Panc1 (cell line): ENCODE data around the gene TMEM141. TPM values are rescaled to one million over a fixed set of nuclear protein-coding genes. Genes with fewer than 3 reads are reported as not detected.

Experiments
- ATAC-seq: fragments of 200-7000 bp; cut with Tn5 transposase; 2 replicates; pipeline ENCODE4 v1.9.1; 2020; ENCODE audit warnings: mild to moderate bottlenecking, moderate library complexity
- BruUV-seq: library from RNA; stranded (reverse); fragments of 400-500 nt; replicated peaks from 2 replicates; lab custom pipeline; 2021; lab: Mats Ljungman, UMichigan
- CTCF ChIA-PET: fragments of 300-600 bp; sonication (Branson Sonifier 250); formaldehyde crosslinking; loops from one replicate; lab custom pipeline; 2022; ENCODE audit warnings: antibody characterized with exemption; lab: Charles Lee
- POLR2A ChIA-PET: fragments of 300-600 bp; sonication (Branson Sonifier 250); formaldehyde crosslinking; loops from one replicate; lab custom pipeline; 2022; ENCODE audit warnings: antibody characterized with exemption; lab: Charles Lee
- DNase-seq: peaks from one replicate; pipeline ENCODE4 v3.0.0-alpha.2; 2010; ENCODE audit warnings: low read depth, low spot score
- H3K27ac ChIP-seq: 2 replicates; pipeline ENCODE4 v1.5.1; 2011; ENCODE audit warnings: mild to moderate bottlenecking, low read length, inconsistent platforms
- H3K27me3 ChIP-seq: fragments of 200-500 bp; sonication (Bioruptor generic); 2 replicates; pipeline ENCODE4 v1.6.0; 2014; ENCODE audit warnings: low read length, inconsistent platforms; ENCODE audit not compliant: control insufficient read depth, insufficient read depth
- H3K36me3 ChIP-seq: fragments of 200-500 bp; sonication (Bioruptor generic); 2 replicates; pipeline ENCODE4 v1.5.1; 2014; ENCODE audit warnings: inconsistent platforms, mild to moderate bottlenecking, low read length, moderate library complexity; ENCODE audit not compliant: control insufficient read depth, insufficient read depth
- H3K4me1 ChIP-seq: 2 replicates; pipeline ENCODE4 v1.5.1; 2011; ENCODE audit warnings: inconsistent platforms, mild to moderate bottlenecking, low read length, moderate library complexity; ENCODE audit not compliant: control insufficient read depth, insufficient read depth
- H3K4me3 ChIP-seq, 2 experiments: 2 replicates each; pipeline ENCODE4 v1.5.1; 2011 to 2012; ENCODE audit warnings: low read depth in 2 of 2, low read length in 2 of 2, mild to moderate bottlenecking in 2 of 2, inconsistent platforms in 1 of 2, moderate library complexity in 1 of 2
- H3K9me3 ChIP-seq: fragments of 200-500 bp; sonication (Bioruptor generic); 2 replicates; pipeline ENCODE4 v1.5.1; 2014; ENCODE audit warnings: low read depth, mild to moderate bottlenecking, inconsistent platforms, low read length, moderate library complexity; ENCODE audit not compliant: control insufficient read depth, insufficient read depth
- CTCF ChIP-seq: fragments of 450-650 bp; IDR thresholded peaks from 2 replicates; pipeline ENCODE4 v1.5.1; 2017; ENCODE audit warnings: mild to moderate bottlenecking
- POLR2AphosphoS5 ChIP-seq: IDR thresholded peaks from 2 replicates; pipeline ENCODE4 v1.6.1; 2012; ENCODE audit warnings: mild to moderate bottlenecking, low read depth, low read length, moderate library complexity
- REST ChIP-seq, 2 experiments: IDR thresholded peaks; 2 replicates each; pipeline ENCODE4 v1.6.1; 2011 to 2012; ENCODE audit warnings: low read depth in 2 of 2, control low read depth in 1 of 2, low read length in 1 of 2, mild to moderate bottlenecking in 1 of 2, moderate library complexity in 1 of 2; ENCODE audit not compliant: insufficient read depth in 1 of 2
- SIN3A ChIP-seq: IDR thresholded peaks from 2 replicates; pipeline ENCODE4 v1.6.1; 2012; ENCODE audit warnings: low read depth, mild to moderate bottlenecking, low read length, moderate library complexity, borderline replicate concordance; ENCODE audit not compliant: insufficient read depth
- TCF7L2 ChIP-seq: IDR thresholded peaks from 2 replicates; pipeline ENCODE4 v1.6.1; 2011; ENCODE audit warnings: mild to moderate bottlenecking, low read depth, low read length, inconsistent platforms
- in situ Hi-C: cut with HindIII; loops from 2 replicates; pipeline ENCODE4 v1.10.0; 2016; ENCODE audit warnings: low sequenced_read_pairs, low pct_unique_long_range_greater_than_20kb
- intact Hi-C: fragments of 100-400 bp; cut with micrococcal nuclease; formaldehyde crosslinking; loops from one replicate; pipeline ENCODE4 v1.10.0; 2022; ENCODE audit not compliant: unreplicated experiment
- total RNA-seq: library from RNA; stranded (reverse); gene quantifications from one replicate; pipeline ENCODE4 v1.2.1, GENCODE V29; 2021; ENCODE audit not compliant: unreplicated experiment

The TMEM141 gene
- total RNA-seq, 1 experiment from 2014 or later, result 53.5 TPM

GRCh38 chr9:136762221-136762691 is 28.9 kb upstream of the TMEM141 start:
- no peak for ATAC-seq

GRCh38 chr9:136762915-136763648 is 28.1 kb upstream of the TMEM141 start:
- ATAC-seq (peak; percentile 61), DNase-seq (no peak)
- TF ChIP-seq POLR2AphosphoS5, result no peak
- TF ChIP-seq CTCF, result peak; percentile 22; the same call in 1 of the 2 replicates
- no peak overlapping the region for H3K4me3 ChIP-seq
- no peaks in the 10 kb centered on the region for H3K36me3 ChIP-seq
- ChIA-PET CTCF (interaction anchor here (0.5 to 0.8 kb wide), 3 partner anchors 27 to 454 kb away, joined by 3 to 6 read pairs (median 5); no protein-coding TSS in a partner anchor), POLR2A (no interaction called here)
- H3K9me3 ChIP-seq, result no peaks in the 10 kb centered on the region
- BruUV-seq, result no TSS peak
- H3K4me1 ChIP-seq, result peaks cover 3% of the 10 kb centered on the region; the same call in 1 of the 2 replicates
- in situ Hi-C loops (no loop called here), intact Hi-C loops (no loop called here)
- no peaks in the 10 kb centered on the region for H3K27me3 ChIP-seq
- H3K27ac ChIP-seq, result no peak overlapping the region

More at GRCh38 chr9:136762221-136762691, 28.9 kb upstream of the TMEM141 start:
- ChIA-PET POLR2A (no interaction called here), CTCF (interaction anchor here (0.6 to 0.8 kb wide), 2 partner anchors 277 to 455 kb away, joined by 3 to 5 read pairs; no protein-coding TSS in a partner anchor)
- no TSS peak for BruUV-seq
- H3K27me3 ChIP-seq, result no peaks in the 10 kb centered on the region
- no peak overlapping the region for H3K4me3 ChIP-seq
- intact Hi-C loops (no loop called here), in situ Hi-C loops (no loop called here)
- H3K4me1 ChIP-seq, result peaks cover 3% of the 10 kb centered on the region; the same call in 1 of the 2 replicates
- H3K9me3 ChIP-seq, result no peaks in the 10 kb centered on the region
- H3K36me3 ChIP-seq, result no peaks in the 10 kb centered on the region
- TF ChIP-seq REST (IDR thresholded peaks at IDR 0.05; ENCODE audit: insufficient read depth in 1 of 2, low read depth in 2 of 2, low read length in 1 of 2) (no peak), CTCF (no peak), POLR2AphosphoS5 (no peak), TCF7L2 (no peak), SIN3A (no peak)
- no peak overlapping the region for H3K27ac ChIP-seq
- DNase-seq, result no peak
